Ovary (tissue), 9 donors: ENCODE results near the gene FIZ1. TPM values are rescaled to one million over a fixed set of nuclear protein-coding genes. Genes with fewer than 3 reads are reported as not detected.

Experiments
- DNase-seq, 5 donors: peaks; one replicate each; pipeline ENCODE4 v3.0.0-alpha.2; 2019 to 2020
- H3K27ac ChIP-seq, 2 donors: fragments of 200-600 bp; one replicate each; pipeline versions ENCODE4 v1.5.1 to v1.8.0; 2019 to 2022
- H3K27me3 ChIP-seq: fragments of 200-600 bp; one replicate; pipeline ENCODE4 v1.8.0; 2022
- H3K36me3 ChIP-seq: fragments of 200-600 bp; sonication (generic); one replicate; pipeline ENCODE4 v1.5.1; 2019
- H3K4me1 ChIP-seq: one replicate; pipeline ENCODE4 v1.8.1; 2013; ENCODE audit warnings: mild to moderate bottlenecking, moderate library complexity; ENCODE audit not compliant: insufficient read depth
- H3K4me3 ChIP-seq: fragments of 200-600 bp; sonication (generic); one replicate; pipeline ENCODE4 v1.5.1; 2017
- H3K9me3 ChIP-seq, 2 donors: fragments of 200-600 bp in 1 of 2; sonication (generic) in 1 of 2; one replicate each; pipeline versions ENCODE4 v1.5.1 to v1.8.1; 2013 to 2019; ENCODE audit warnings: mild to moderate bottlenecking in 1 of 2, moderate library complexity in 1 of 2
- EP300 ChIP-seq: sonication (generic); formaldehyde crosslinking; IDR thresholded peaks from one replicate; pipeline ENCODE4 v1.6.1; 2017; ENCODE audit warnings: antibody characterized with exemption
- POLR2A ChIP-seq: fragments of 450-650 bp; IDR thresholded peaks from one replicate; pipeline ENCODE4 v1.6.1; 2017; ENCODE audit warnings: antibody characterized with exemption, mild to moderate bottlenecking, moderate library complexity
- WGBS, 3 donors: extraction: QIAGEN DNeasy Blood & Tissue Kit in 1 of 3; methylation state at CpG; one replicate each; pipeline versions ENCODE4 v1.1.5 to v1.1.7; 2013 to 2017; 5-methylcytosine and 5-hydroxymethylcytosine counted together
- intact Hi-C, 4 donors: fragments of 100-400 bp; cut with DNase I; formaldehyde crosslinking; loops; one replicate each; pipeline versions ENCODE4 v1.11.0 to v1.15.1; 2022 to 2023
- polyA plus RNA-seq, 2 donors: library from polyadenylated mRNA; stranded (reverse); fragments of 200-250 nt in 1 of 2; fragments of 350-450 nt in 1 of 2; fragmentation: Illumina TruSeq in 1 of 2; extraction: RNeasy Lipid Tissue Mini Kit (QIAGEN cat#74804) in 1 of 2; gene quantifications; one replicate each; pipeline ENCODE4 v1.2.3, GENCODE V29; 2013 to 2014
- total RNA-seq, 7 donors: library from RNA; depleted of rRNA in 2 of 7; stranded (reverse); fragments of >200 nt in 2 of 7; fragmentation: NEBNext Ultra II Directional in 3 of 7; extraction: Animal tissue kit (Norgen Biotek cat#: 25700) in 3 of 7; gene quantifications; one replicate each; pipeline versions ENCODE4 v1.1.0 to v1.2.4, GENCODE V29; 2016 to 2023
- TF ChIP-seq, protein P1 (sequence below), 3 donors: fragments of 450-650 bp in 2 of 3; fragments of 200-600 bp in 1 of 3; IDR thresholded peaks; one replicate each; pipeline versions ENCODE4 v1.5.1 to v1.8.0; 2016 to 2022; ENCODE audit warnings: antibody characterized with exemption in 3 of 3, mild to moderate bottlenecking in 1 of 3
- donor health status: DM: no; HTN: no; CAD: no; lungs with moderate emphysema.
- donor health status: DM: no; HTN: no; CAD: no.
- donor health status: Bipolar disorder and iron deficiency.
- donor health status: DM: yes; HTN: yes; CAD: no.
- donor health status: DM: no; HTN: no; CAD: no.
- donor health status: DM: yes; HTN: yes; CAD: no.

Gene FIZ1
- total and polyA plus RNA-seq, 9 donors, result 3.6 to 22.7 (median 13.4) TPM

DNA sequence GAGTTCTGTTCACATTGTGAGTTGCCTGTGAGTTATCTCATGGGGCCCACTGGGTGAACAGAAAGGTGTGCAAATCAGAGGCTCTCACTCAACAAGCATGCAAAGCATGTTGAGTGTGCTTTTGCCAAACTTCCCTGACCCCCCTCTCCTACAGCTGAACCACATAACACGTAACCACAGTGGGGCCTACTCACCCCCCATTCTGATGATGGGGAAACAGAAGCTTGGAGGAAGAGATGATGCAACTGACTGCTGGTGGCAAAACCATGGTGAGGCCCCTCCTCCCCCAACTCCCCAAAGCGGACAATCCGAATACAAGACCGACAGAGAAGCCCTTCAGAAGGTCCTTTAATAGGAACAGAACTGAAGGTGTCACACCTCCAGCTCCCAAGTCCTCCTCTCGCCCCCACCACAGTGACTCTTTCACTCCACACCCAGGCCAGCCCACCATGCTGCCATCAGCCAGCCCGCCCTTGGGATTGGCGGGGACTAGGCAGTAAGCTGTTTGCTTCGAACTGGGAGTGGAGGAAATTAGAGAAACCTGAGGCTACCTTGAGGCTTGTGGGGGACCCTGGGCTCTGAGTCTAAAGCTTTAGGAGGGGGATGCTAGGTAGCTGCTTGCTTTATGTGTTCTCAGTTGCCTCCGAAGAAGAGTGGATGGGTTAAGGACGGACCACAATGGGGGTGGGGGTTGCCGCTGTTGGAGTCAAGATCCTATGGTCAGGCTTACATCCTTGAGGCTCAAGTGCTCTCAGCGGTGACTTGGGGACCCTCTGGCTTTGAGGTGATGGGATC is 21.3 kb upstream of the FIZ1 start:
- DNase-seq, result no peak
- Histone ChIP-seq H3K27me3 (no peaks in the 10 kb centered on the region), H3K27ac (no peak overlapping the region), H3K36me3 (no peaks in the 10 kb centered on the region), H3K9me3 (no peaks in the 10 kb centered on the region), H3K4me3 (no peak overlapping the region), H3K4me1 (peaks cover 4% of the 10 kb centered on the region)
- TF ChIP-seq, protein P1, sequence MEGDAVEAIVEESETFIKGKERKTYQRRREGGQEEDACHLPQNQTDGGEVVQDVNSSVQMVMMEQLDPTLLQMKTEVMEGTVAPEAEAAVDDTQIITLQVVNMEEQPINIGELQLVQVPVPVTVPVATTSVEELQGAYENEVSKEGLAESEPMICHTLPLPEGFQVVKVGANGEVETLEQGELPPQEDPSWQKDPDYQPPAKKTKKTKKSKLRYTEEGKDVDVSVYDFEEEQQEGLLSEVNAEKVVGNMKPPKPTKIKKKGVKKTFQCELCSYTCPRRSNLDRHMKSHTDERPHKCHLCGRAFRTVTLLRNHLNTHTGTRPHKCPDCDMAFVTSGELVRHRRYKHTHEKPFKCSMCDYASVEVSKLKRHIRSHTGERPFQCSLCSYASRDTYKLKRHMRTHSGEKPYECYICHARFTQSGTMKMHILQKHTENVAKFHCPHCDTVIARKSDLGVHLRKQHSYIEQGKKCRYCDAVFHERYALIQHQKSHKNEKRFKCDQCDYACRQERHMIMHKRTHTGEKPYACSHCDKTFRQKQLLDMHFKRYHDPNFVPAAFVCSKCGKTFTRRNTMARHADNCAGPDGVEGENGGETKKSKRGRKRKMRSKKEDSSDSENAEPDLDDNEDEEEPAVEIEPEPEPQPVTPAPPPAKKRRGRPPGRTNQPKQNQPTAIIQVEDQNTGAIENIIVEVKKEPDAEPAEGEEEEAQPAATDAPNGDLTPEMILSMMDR (IDR thresholded peaks at IDR 0.05), result no peak
- TF ChIP-seq EP300 (no peak), POLR2A (no peak)
- WGBS, 3 donors, result 88 to 93% (median 89%) methylated on average over 12 of the region's 12 CpGs
- intact Hi-C loops, result loop anchor here in 1 of 4 donors (5.0 kb wide), 1 partner anchor 103 kb away; no protein-coding TSS in a partner anchor

DNA sequence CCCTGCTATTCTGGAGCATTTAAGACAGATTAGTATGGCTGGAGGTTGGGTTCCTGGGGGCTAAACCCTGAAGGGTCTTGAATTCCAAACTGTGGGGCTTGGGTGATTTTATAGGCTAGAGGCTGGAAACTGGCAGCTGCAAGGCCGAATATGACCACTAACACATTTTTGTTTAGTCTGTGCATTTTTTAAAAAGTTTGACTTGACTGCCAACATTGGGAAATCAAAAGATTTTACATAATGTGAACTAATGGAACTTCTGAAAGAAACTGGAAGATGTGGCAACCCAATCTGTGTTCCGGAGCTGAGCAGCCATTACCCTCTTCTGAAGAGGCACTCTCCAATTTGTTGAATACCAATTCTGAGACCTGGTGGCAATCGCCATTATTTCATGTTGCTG is 20.0 kb upstream of the FIZ1 start:
- WGBS, 3 donors, result 26 to 49% (median 40%) methylated on average over 3 of the region's 3 CpGs
- Histone ChIP-seq H3K27ac (no peak overlapping the region), H3K27me3 (no peaks in the 10 kb centered on the region), H3K36me3 (no peaks in the 10 kb centered on the region), H3K9me3 (no peaks in the 10 kb centered on the region), H3K4me1 (peaks cover 2% of the 10 kb centered on the region), H3K4me3 (no peak overlapping the region)
- intact Hi-C loops, result no loop called here
- DNase-seq, result no peak
- TF ChIP-seq POLR2A (no peak), EP300 (no peak)
- TF ChIP-seq, protein P1 (IDR thresholded peaks at IDR 0.05), result no peak

DNA sequence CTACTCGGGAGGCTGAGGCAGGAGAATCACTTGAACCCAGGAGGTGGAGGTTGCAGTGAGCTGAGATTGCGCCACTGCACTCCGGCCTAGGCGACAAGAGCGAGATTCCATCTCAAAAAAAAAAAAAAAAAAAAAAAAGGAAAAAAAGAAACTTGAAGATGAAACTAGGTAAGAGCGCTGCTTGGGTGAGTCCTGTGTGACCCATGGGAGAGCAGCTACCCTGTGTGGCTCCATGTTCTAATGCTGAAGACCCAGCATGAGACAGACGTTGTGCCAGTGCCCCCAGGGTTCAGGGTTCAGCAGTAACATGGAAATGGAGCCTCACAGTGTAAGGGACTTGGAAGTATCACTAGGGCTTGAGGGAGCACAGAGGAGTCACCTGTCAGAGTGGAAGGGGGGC is 19.1 kb upstream of the FIZ1 start:
- intact Hi-C loops, result no loop called here
- H3K27ac ChIP-seq, result no peak overlapping the region
- H3K36me3 ChIP-seq, result no peaks in the 10 kb centered on the region

DNA sequence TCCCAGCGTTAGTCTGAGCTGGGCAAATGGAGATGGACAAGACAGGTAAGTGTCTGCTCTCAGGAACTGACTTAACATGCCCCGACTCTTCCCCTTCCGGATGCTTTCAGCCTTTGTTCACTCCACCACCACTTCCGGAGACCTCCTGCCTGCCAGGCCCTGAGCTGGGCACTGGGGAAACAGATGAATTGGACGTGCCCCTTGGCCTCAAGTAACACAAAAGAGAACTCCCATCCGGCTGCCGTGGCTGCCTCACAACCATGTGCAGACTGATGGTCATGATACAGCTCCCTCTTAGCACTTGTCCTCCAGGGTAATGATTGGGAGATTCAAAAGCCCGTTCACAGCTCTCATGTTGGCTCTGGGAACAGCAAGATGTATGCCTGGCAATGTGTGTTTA is 18.1 kb upstream of the FIZ1 start:
- TF ChIP-seq, protein P1 (IDR thresholded peaks at IDR 0.05), result no peak
- TF ChIP-seq EP300, result no peak
- TF ChIP-seq POLR2A, result no peak
- DNase-seq, result no peak
- Histone ChIP-seq H3K4me3 (no peak overlapping the region), H3K4me1 (no peaks in the 10 kb centered on the region), H3K27ac (no peak overlapping the region), H3K9me3 (no peaks in the 10 kb centered on the region), H3K27me3 (no peaks in the 10 kb centered on the region), H3K36me3 (no peaks in the 10 kb centered on the region)
- 80 to 82% (median 80%) methylated on average over 8 of the region's 8 CpGs for WGBS, 3 donors
- intact Hi-C loops, result no loop called here

More for the DNA sequence above, 19.1 kb upstream of the FIZ1 start:
- Histone ChIP-seq H3K4me3 (no peak overlapping the region), H3K27me3 (no peaks in the 10 kb centered on the region), H3K9me3 (no peaks in the 10 kb centered on the region), H3K4me1 (peaks cover 2% of the 10 kb centered on the region)
- WGBS, 3 donors, result 80 to 84% (median 83%) methylated on average over 7 of the region's 7 CpGs
- no peak for DNase-seq
- TF ChIP-seq POLR2A, result no peak
- no peak for TF ChIP-seq EP300
- TF ChIP-seq, protein P1 (IDR thresholded peaks at IDR 0.05), result no peak
